ENCODE data around the gene SMYD3.

The SMYD3 gene

DNA sequence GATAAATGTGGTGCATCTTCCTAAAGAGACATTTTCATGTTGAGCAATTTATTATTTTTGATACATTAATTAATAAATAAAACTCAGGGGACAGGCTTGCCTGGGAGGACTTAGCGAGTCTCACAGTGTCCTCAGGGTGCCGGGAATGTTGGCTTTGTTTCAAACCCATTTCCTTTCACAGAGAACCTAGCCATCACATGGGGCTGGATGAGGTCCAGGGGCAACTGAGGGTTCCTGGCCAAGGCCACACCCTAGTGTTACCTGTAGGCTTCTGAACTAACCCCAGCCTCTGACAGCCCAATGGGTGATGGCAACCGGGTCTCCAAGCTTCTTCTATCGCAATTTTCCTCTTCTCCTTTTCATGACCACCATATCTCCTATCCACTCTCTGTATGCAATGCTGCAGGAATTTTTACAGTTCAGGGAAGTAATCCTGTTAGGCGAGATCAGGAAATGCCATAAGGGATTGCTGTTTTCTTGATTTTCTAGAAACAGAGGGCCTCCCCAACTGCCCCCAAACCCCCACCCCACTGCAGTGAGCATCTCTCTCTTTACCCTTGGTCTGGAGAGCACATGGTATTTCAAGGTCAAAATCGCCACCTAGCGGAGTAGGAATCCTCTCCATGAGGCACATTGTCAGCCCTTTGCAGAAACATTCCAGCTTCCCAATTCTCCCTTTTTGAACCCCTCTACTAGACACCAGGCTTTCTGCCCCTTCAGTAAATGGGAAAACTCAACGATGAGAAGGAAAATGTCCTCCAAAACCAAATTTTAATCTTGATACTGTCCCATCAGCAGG lies 22.1 kb upstream of the SMYD3 start:
- TF ChIP-seq, protein P1, sequence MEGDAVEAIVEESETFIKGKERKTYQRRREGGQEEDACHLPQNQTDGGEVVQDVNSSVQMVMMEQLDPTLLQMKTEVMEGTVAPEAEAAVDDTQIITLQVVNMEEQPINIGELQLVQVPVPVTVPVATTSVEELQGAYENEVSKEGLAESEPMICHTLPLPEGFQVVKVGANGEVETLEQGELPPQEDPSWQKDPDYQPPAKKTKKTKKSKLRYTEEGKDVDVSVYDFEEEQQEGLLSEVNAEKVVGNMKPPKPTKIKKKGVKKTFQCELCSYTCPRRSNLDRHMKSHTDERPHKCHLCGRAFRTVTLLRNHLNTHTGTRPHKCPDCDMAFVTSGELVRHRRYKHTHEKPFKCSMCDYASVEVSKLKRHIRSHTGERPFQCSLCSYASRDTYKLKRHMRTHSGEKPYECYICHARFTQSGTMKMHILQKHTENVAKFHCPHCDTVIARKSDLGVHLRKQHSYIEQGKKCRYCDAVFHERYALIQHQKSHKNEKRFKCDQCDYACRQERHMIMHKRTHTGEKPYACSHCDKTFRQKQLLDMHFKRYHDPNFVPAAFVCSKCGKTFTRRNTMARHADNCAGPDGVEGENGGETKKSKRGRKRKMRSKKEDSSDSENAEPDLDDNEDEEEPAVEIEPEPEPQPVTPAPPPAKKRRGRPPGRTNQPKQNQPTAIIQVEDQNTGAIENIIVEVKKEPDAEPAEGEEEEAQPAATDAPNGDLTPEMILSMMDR (IDR thresholded peaks at IDR 0.05; ENCODE audit: borderline replicate concordance, insufficient read depth, low read depth, low read length): no peak

GRCh38 chr1:246527402-246528088 lies 20.5 kb upstream of the SMYD3 start:
- no peak overlapping the region for H3K4me3 ChIP-seq (ENCODE audit: low read depth, low read length)
- TF ChIP-seq, protein P1 (IDR thresholded peaks at IDR 0.05; ENCODE audit: borderline replicate concordance, insufficient read depth, low read depth, low read length): no peak

More for the DNA sequence above, 22.1 kb upstream of the SMYD3 start:
- H3K4me3 ChIP-seq (ENCODE audit: low read depth, low read length): no peak overlapping the region

DNA sequence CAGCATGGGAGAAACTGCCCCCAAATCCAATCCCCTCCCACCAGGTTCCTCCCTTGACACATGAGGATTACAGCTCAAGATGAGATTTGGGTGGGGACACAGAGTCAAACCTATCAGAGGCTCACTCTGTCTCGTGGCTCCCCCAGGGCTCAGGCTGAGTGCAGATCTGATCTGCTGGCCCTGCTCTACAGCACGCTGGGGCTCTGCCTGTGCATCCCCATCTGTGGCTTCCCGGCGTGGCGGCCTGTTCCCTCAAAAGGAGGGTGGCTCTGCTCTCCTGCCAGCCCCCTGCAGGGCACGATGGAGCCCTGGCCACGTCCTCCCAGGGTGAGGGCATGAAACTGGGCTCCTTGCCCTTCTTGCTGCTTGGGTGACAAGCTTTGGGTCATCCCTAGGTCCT lies 19.8 kb upstream of the SMYD3 start:
- TF ChIP-seq, protein P1 (IDR thresholded peaks at IDR 0.05; ENCODE audit: borderline replicate concordance, insufficient read depth, low read depth, low read length): no peak
- H3K4me3 ChIP-seq (ENCODE audit: low read depth, low read length): no peak overlapping the region

DNA sequence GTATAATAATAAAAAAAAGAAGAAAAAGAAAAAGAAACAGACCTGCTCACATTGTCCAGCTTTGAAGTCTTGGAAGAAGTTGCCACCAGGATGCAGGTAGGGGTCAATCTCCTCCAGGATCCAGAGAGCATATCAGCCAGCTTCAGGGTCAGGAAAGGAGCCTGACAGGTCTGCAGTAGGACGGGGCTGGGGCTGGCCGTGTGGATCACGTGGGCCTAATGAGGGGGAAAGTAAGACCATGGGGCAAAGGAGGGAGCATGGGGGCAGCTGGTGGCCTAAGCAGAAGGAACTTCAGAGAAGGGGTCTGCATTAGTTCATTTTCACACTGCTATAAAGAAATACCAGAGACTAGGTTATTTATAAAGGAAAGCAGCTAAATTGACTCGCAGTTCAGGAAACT lies 19.3 kb upstream of the SMYD3 start:
- H3K4me3 ChIP-seq (ENCODE audit: low read depth, low read length): no peak overlapping the region
- TF ChIP-seq, protein P1 (IDR thresholded peaks at IDR 0.05; ENCODE audit: borderline replicate concordance, insufficient read depth, low read depth, low read length): no peak

GRCh38 chr1:246519514-246519913 lies 12.4 kb upstream of the SMYD3 start:
- TF ChIP-seq, protein P1 (IDR thresholded peaks at IDR 0.05; ENCODE audit: borderline replicate concordance, insufficient read depth, low read depth, low read length): no peak

GRCh38 chr1:246518456-246519205 lies 11.6 kb upstream of the SMYD3 start:
- TF ChIP-seq, protein P1 (IDR thresholded peaks at IDR 0.05; ENCODE audit: borderline replicate concordance, insufficient read depth, low read depth, low read length): no peak
- no peak overlapping the region for H3K4me3 ChIP-seq (ENCODE audit: low read depth, low read length)

More at GRCh38 chr1:246519514-246519913, 12.4 kb upstream of the SMYD3 start:
- H3K4me3 ChIP-seq (ENCODE audit: low read depth, low read length): no peak overlapping the region
